Liver (tissue), 3 donors: ENCODE measurements around the gene RPL35.

ENCODE experiments used
- CTCF ChIP-seq: fragments of 150-350 bp; IDR thresholded peaks from 2 replicates; pipeline ENCODE4 v1.5.1; 2017; ENCODE audit warnings: improper control_type of control experiment, low read depth, low read length; ENCODE audit not compliant: missing input control
- FOXA1 ChIP-seq: IDR thresholded peaks from 2 replicates; pipeline ENCODE4 v1.6.1; 2016; ENCODE audit warnings: antibody characterized with exemption
- GABPA ChIP-seq, 2 donors: IDR thresholded peaks in 1 of 2; conservative IDR thresholded peaks in 1 of 2; 2 replicates each; pipeline ENCODE4 v1.6.1; 2016; ENCODE audit warnings: antibody characterized with exemption in 2 of 2, mild to moderate bottlenecking in 1 of 2, moderate library complexity in 1 of 2
- JUND ChIP-seq, 2 donors: IDR thresholded peaks; 2 replicates each; pipeline ENCODE4 v1.6.1; 2016; ENCODE audit warnings: antibody characterized with exemption in 2 of 2
- MAX ChIP-seq: IDR thresholded peaks from 2 replicates; pipeline ENCODE4 v1.6.1; 2016; ENCODE audit warnings: antibody characterized with exemption
- RAD21 ChIP-seq, 2 donors: IDR thresholded peaks; 2 replicates each; pipeline ENCODE4 v1.6.1; 2016; ENCODE audit warnings: antibody characterized with exemption in 2 of 2, mild to moderate bottlenecking in 2 of 2
- RXRA ChIP-seq, 2 donors: IDR thresholded peaks; 2 replicates each; pipeline ENCODE4 v1.6.1; 2017 to 2018; ENCODE audit warnings: antibody characterized with exemption in 2 of 2, mild to moderate bottlenecking in 1 of 2
- TAF1 ChIP-seq: conservative IDR thresholded peaks from 2 replicates; pipeline ENCODE4 v1.6.1; 2016; ENCODE audit warnings: antibody characterized with exemption, mild to moderate bottlenecking
- YY1 ChIP-seq: IDR thresholded peaks from 2 replicates; pipeline ENCODE4 v1.6.1; 2016; ENCODE audit warnings: antibody characterized with exemption, mild to moderate bottlenecking
- TF ChIP-seq, protein P1 (sequence below): IDR thresholded peaks from 2 replicates; pipeline ENCODE4 v1.6.1; 2016; ENCODE audit warnings: antibody characterized with exemption, mild to moderate bottlenecking
- donor health status: healthy.
- donor health status: healthy.

- TF ChIP-seq CTCF: no peak
- TF ChIP-seq RXRA (IDR thresholded peaks at IDR 0.05): no peak
- TF ChIP-seq JUND (IDR thresholded peaks at IDR 0.05): no peak
- TF ChIP-seq RAD21 (IDR thresholded peaks at IDR 0.05): no peak
- no peak for TF ChIP-seq GABPA (IDR thresholded peaks at IDR 0.05 in 1 of 2, conservative IDR thresholded peaks at IDR 0.05 in 1 of 2)
- no peak for TF ChIP-seq TAF1
- TF ChIP-seq MAX: no peak
- TF ChIP-seq FOXA1: no peak
- TF ChIP-seq, protein P1, sequence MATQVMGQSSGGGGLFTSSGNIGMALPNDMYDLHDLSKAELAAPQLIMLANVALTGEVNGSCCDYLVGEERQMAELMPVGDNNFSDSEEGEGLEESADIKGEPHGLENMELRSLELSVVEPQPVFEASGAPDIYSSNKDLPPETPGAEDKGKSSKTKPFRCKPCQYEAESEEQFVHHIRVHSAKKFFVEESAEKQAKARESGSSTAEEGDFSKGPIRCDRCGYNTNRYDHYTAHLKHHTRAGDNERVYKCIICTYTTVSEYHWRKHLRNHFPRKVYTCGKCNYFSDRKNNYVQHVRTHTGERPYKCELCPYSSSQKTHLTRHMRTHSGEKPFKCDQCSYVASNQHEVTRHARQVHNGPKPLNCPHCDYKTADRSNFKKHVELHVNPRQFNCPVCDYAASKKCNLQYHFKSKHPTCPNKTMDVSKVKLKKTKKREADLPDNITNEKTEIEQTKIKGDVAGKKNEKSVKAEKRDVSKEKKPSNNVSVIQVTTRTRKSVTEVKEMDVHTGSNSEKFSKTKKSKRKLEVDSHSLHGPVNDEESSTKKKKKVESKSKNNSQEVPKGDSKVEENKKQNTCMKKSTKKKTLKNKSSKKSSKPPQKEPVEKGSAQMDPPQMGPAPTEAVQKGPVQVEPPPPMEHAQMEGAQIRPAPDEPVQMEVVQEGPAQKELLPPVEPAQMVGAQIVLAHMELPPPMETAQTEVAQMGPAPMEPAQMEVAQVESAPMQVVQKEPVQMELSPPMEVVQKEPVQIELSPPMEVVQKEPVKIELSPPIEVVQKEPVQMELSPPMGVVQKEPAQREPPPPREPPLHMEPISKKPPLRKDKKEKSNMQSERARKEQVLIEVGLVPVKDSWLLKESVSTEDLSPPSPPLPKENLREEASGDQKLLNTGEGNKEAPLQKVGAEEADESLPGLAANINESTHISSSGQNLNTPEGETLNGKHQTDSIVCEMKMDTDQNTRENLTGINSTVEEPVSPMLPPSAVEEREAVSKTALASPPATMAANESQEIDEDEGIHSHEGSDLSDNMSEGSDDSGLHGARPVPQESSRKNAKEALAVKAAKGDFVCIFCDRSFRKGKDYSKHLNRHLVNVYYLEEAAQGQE: no peak
- no peak for TF ChIP-seq YY1
These were observed 43.1 kb downstream of the RPL35 start for GRCh38 chr9:124818431-124819281.
